ENCODE data around the gene CAPN13.

GRCh38 chr2:30708491-30709290, 98.6 kb downstream of the CAPN13 start:
- no peak for TF ChIP-seq HDAC2 (IDR thresholded peaks at IDR 0.05)
- no peak for TF ChIP-seq EP300 (IDR thresholded peaks at IDR 0.05; ENCODE audit: borderline replicate concordance in 1 of 2, control insufficient read depth in 1 of 2, low read depth in 2 of 2, low read length in 2 of 2)
- no peak for TF ChIP-seq POLR2AphosphoS5 (IDR thresholded peaks at IDR 0.05; ENCODE audit: low read length)
- TF ChIP-seq CTCF (IDR thresholded peaks at IDR 0.05 in 2 of 3, conservative IDR thresholded peaks at IDR 0.05 in 1 of 3; ENCODE audit: control insufficient read depth in 2 of 3, extremely low read depth in 1 of 3, insufficient read depth in 1 of 3, low read depth in 3 of 3, low read length in 3 of 3), result peak; percentile 27 to 36 (median 32); a peak in 4 of 6 replicates
- no peak for TF ChIP-seq PBX3 (IDR thresholded peaks at IDR 0.05; ENCODE audit: insufficient replicate concordance, low read depth, low read length)
- TF ChIP-seq EZH2 (IDR thresholded peaks at IDR 0.05; ENCODE audit: borderline replicate concordance, control insufficient read depth, low read depth, low read length), result no peak
- no peak for TF ChIP-seq POU2F2 (IDR thresholded peaks at IDR 0.05; ENCODE audit: borderline replicate concordance, low read depth, low read length)
- no peak for TF ChIP-seq BCLAF1 (IDR thresholded peaks at IDR 0.05)
- TF ChIP-seq SP1 (IDR thresholded peaks at IDR 0.05; ENCODE audit: low read depth, low read length), result no peak
- no peak for TF ChIP-seq CBX5 (IDR thresholded peaks at IDR 0.05; ENCODE audit: low read depth)
- TF ChIP-seq RAD21 (IDR thresholded peaks at IDR 0.05; ENCODE audit: insufficient read depth, low read depth, low read length), result no peak

Data from GM12878 (cell line).